Stomach (tissue), 9 donors: ENCODE measurements around the gene RPS15. TPM values are rescaled to one million over a fixed set of nuclear protein-coding genes. Genes with fewer than 3 reads are reported as not detected.

Experiments used
- DNase-seq, 2 donors: peaks; one replicate each; pipeline versions ENCODE4 v3.0.0 to v3.0.0-alpha.2; 2013 to 2019
- H3K27ac ChIP-seq, 5 donors: fragments of 200-600 bp in 4 of 5; sonication (generic) in 4 of 5; one replicate each; pipeline ENCODE4 v1.5.1; 2013 to 2019; ENCODE audit warnings: mild to moderate bottlenecking in 1 of 5, moderate library complexity in 1 of 5
- H3K27me3 ChIP-seq, 3 donors: fragments of 200-600 bp; sonication (generic); one replicate each; pipeline ENCODE4 v1.5.1; 2017 to 2019; ENCODE audit warnings: mixed run types in 1 of 3
- H3K36me3 ChIP-seq, 4 donors: fragments of 200-600 bp; sonication (generic); 1 replicate in 3 of 4; 2 replicates in 1 of 4; pipeline ENCODE4 v1.5.1; 2016 to 2019
- H3K4me1 ChIP-seq, 4 donors: fragments of 200-600 bp; sonication (generic); one replicate each; pipeline ENCODE4 v1.5.1; 2016 to 2019
- H3K4me3 ChIP-seq, 4 donors: fragments of 200-600 bp; sonication (generic) in 3 of 4; one replicate each; pipeline ENCODE4 v1.5.1; 2016 to 2019; ENCODE audit warnings: mild to moderate bottlenecking in 1 of 4
- H3K9me3 ChIP-seq, 4 donors: fragments of 200-600 bp; sonication (generic); one replicate each; pipeline ENCODE4 v1.5.1; 2016 to 2019
- EP300 ChIP-seq: sonication (generic); formaldehyde crosslinking; IDR thresholded peaks from one replicate; pipeline ENCODE4 v1.6.1; 2017; ENCODE audit warnings: antibody characterized with exemption
- POLR2A ChIP-seq, 4 donors: fragments of 450-650 bp; IDR thresholded peaks; one replicate each; pipeline ENCODE4 v1.6.1; 2016; ENCODE audit warnings: antibody characterized with exemption in 4 of 4, control low read depth in 2 of 4, mild to moderate bottlenecking in 1 of 4, moderate library complexity in 1 of 4
- POLR2AphosphoS5 ChIP-seq, 3 donors: sonication (generic); formaldehyde crosslinking; IDR thresholded peaks; one replicate each; pipeline ENCODE4 v1.6.1; 2016; ENCODE audit warnings: antibody characterized with exemption in 3 of 3
- WGBS, 5 donors: extraction: QIAGEN DNeasy Blood & Tissue Kit in 3 of 5; methylation state at CpG; one replicate each; pipeline versions ENCODE4 v1.1.5 to v1.1.7; 2013 to 2018; 5-methylcytosine and 5-hydroxymethylcytosine counted together
- intact Hi-C: fragments of 100-400 bp; cut with DNase I; formaldehyde crosslinking; loops from one replicate; pipeline ENCODE4 v1.15.1; 2023; ENCODE audit warnings: low total_unique reads
- polyA plus RNA-seq, 3 donors: library from polyadenylated mRNA; stranded (reverse); fragments of 200-250 nt; gene quantifications; one replicate each; pipeline ENCODE4 v1.2.3, GENCODE V29; 2013
- total RNA-seq, 5 donors: library from RNA; depleted of rRNA; stranded (reverse); fragments of >200 nt; gene quantifications; one replicate each; pipeline versions ENCODE4 v1.1.0 to v1.2.3, GENCODE V29; 2014 to 2016
- TF ChIP-seq, protein P1 (sequence below), 7 experiments: fragments of 450-650 bp in 4 of 7; fragments of 200-600 bp in 3 of 7; sonication (generic) in 3 of 7; IDR thresholded peaks; one replicate each; pipeline ENCODE4 v1.5.1; 2016 to 2019; ENCODE audit warnings: antibody characterized with exemption in 7 of 7, control low read depth in 2 of 7, mild to moderate bottlenecking in 1 of 7
- donor health status: healthy with polysubstance abuse.
- donor health status: Bipolar disorder and iron deficiency.
- donor health status: healthy.

The RPS15 gene
- total and polyA plus RNA-seq, 8 donors, result 428 to 4,539 (median 2,187) TPM

DNA sequence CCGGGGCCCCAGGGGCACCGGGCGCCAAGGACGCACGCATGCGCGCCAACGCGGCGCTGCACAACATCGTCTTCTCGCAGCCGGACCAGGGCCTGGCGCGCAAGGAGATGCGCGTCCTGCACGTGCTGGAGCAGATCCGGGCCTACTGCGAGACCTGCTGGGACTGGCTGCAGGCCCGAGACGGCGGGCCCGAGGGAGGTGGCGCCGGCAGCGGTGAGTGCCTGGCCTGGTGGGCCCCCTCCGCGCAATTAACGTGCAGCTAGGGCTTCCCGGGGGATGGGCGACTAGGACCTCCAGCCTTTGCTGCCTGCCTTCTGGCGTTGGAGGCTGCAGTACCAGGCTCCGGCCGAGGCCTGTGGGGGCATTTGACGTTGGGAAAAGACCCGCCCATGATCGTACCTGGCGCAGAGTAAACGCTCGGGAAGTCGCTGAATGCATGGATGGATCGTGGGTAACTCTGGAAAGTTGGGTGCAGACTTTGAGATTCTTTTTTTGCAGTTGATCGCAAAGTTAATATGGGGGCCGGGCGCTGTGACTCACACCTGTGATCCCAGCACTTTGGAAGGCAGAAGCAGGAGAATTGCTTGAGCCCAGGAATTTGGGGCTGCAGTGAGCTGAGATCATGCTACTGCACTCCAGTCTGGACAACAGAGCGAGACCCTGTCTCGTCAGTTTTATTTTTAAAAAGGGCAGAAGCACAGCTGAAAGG is 19.0 kb downstream of the RPS15 start:
- Histone ChIP-seq H3K4me3 (no peak overlapping the region), H3K36me3 (peaks cover 7 to 18% (median 15%) of the 10 kb centered on the region in 4 donors), H3K27ac (no peak overlapping the region), H3K9me3 (no peaks in the 10 kb centered on the region), H3K27me3 (peaks cover 26 to 89% (median 59%) of the 10 kb centered on the region in 3 donors), H3K4me1 (peaks cover 18 to 49% (median 43%) of the 10 kb centered on the region in 4 donors)
- TF ChIP-seq, protein P1, sequence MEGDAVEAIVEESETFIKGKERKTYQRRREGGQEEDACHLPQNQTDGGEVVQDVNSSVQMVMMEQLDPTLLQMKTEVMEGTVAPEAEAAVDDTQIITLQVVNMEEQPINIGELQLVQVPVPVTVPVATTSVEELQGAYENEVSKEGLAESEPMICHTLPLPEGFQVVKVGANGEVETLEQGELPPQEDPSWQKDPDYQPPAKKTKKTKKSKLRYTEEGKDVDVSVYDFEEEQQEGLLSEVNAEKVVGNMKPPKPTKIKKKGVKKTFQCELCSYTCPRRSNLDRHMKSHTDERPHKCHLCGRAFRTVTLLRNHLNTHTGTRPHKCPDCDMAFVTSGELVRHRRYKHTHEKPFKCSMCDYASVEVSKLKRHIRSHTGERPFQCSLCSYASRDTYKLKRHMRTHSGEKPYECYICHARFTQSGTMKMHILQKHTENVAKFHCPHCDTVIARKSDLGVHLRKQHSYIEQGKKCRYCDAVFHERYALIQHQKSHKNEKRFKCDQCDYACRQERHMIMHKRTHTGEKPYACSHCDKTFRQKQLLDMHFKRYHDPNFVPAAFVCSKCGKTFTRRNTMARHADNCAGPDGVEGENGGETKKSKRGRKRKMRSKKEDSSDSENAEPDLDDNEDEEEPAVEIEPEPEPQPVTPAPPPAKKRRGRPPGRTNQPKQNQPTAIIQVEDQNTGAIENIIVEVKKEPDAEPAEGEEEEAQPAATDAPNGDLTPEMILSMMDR (IDR thresholded peaks at IDR 0.05), result no peak
- TF ChIP-seq POLR2A (IDR thresholded peaks at IDR 0.05), result no peak
- TF ChIP-seq POLR2AphosphoS5 (IDR thresholded peaks at IDR 0.05), result no peak
- no peak for TF ChIP-seq EP300
- intact Hi-C loops, result no loop called here
- no peak for DNase-seq
- 11 to 39% (median 16%) methylated on average over 16 to 48 of the region's 48 CpGs for WGBS, 5 donors

DNA sequence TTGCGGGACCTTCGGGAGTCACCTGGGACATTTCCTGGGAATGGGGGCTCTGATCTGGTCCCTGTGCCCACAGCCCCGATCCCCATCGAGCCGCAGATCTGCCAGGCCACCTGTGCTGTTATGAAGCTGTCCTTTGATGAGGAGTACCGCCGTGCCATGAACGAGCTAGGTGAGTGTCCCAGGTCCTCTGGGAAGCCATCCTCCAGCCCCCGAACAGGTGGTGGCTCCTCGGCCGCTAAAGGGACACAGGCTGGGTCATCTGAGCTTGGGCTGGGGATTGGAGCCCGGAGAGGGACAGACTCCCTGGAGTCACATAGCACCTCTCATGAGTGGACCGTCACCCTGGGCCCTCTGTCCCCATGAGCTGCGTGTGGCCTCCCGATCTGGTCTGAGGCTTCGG is 19.7 kb downstream of the RPS15 start:
- H3K27ac ChIP-seq, result no peak overlapping the region
- no peak overlapping the region for H3K4me3 ChIP-seq
- H3K36me3 ChIP-seq, result peaks cover 7 to 18% (median 15%) of the 10 kb centered on the region in 4 donors
- H3K27me3 ChIP-seq, result peaks cover 18 to 82% (median 52%) of the 10 kb centered on the region in 3 donors
- intact Hi-C loops, result no loop called here
- TF ChIP-seq POLR2A (IDR thresholded peaks at IDR 0.05) (no peak), POLR2AphosphoS5 (IDR thresholded peaks at IDR 0.05) (no peak), EP300 (no peak)
- TF ChIP-seq, protein P1 (IDR thresholded peaks at IDR 0.05), result no peak
- H3K9me3 ChIP-seq, result no peaks in the 10 kb centered on the region
- DNase-seq, result no peak
- 75 to 100% (median 81%) methylated on average over 3 to 16 of the region's 16 CpGs for WGBS, 5 donors
- H3K4me1 ChIP-seq, result peaks cover 18 to 43% (median 42%) of the 10 kb centered on the region in 4 donors

DNA sequence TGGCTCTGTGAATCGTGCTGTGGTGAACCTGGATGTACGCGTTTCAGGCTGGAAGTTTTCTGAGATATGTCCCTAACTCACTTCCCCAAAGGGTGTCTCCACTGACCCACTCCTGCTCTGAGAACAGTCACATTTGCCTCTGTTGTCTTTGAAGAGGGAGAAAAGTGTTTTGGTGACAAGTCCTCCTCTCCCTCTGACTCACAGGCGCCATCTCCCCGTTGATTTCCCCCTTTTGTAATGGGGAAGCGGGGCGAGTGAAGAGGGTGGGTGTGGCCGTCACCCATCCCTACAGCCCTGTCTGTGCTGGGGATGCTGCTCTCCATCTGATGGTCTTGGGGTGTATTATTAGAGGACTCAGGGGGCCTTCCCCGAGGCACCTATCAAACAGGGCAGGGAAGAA is 21.3 kb downstream of the RPS15 start:
- Histone ChIP-seq H3K27ac (no peak overlapping the region), H3K27me3 (peaks cover 9 to 69% (median 39%) of the 10 kb centered on the region in 3 donors), H3K4me1 (peaks cover 6 to 31% (median 28%) of the 10 kb centered on the region in 4 donors), H3K9me3 (no peaks in the 10 kb centered on the region), H3K4me3 (no peak overlapping the region), H3K36me3 (peaks cover 7 to 18% (median 15%) of the 10 kb centered on the region in 4 donors)
- no peak for DNase-seq
- 73 to 87% (median 80%) methylated on average over 9 of the region's 9 CpGs for WGBS, 5 donors
- intact Hi-C loops, result no loop called here
- TF ChIP-seq POLR2A (IDR thresholded peaks at IDR 0.05) (no peak), POLR2AphosphoS5 (IDR thresholded peaks at IDR 0.05) (no peak), EP300 (no peak)
- TF ChIP-seq, protein P1 (IDR thresholded peaks at IDR 0.05), result no peak

DNA sequence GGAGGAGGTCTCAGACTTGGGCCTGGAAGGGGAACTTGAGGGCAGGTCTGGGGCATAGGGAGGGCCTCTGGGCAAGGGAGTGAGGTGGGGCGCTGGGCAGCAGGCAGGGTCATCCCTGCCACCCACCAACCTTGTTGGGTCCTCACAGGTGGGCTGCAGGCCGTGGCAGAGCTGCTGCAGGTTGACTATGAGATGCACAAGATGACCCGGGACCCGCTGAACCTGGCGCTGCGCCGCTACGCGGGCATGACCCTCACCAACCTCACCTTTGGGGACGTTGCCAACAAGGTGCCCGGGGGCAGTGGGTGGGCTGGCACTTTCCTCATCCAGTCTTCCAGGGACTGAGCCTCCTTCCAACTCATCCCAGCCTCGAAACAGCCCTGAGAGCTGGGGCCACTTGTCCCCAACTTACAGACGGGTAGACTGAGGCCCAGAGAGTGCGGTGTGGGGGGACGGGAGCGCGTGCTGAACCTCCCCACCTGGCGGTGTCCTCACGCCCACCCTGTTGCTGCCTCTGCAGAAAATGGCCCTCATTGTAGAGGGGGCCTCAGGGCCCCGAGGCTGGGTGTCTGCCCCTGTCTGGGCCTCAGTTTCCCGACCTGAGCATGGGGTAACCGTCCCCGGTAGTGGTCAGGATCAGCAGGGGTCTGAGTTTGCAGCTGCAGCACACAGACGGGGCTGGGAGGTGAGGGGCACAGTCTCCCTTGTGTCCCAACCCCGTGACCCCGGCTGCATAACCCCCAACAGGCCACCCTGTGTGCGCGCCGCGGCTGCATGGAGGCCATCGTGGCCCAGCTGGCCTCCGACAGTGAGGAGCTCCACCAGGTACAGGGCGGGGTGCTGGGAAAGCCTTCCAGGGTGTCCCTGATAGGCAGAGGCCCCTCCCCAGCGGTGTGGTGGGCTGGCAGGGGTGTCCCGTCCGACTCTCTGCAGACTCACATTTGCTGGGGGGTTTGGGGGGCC is 22.1 kb downstream of the RPS15 start:
- TF ChIP-seq, protein P1 (IDR thresholded peaks at IDR 0.05), result no peak
- no peak for TF ChIP-seq POLR2AphosphoS5 (IDR thresholded peaks at IDR 0.05)
- Histone ChIP-seq H3K9me3 (no peaks in the 10 kb centered on the region), H3K27me3 (peaks cover 9 to 69% (median 34%) of the 10 kb centered on the region in 3 donors), H3K36me3 (peaks cover 7 to 18% (median 15%) of the 10 kb centered on the region in 4 donors), H3K4me3 (no peak overlapping the region), H3K27ac (no peak overlapping the region), H3K4me1 (peaks cover 3 to 26% (median 24%) of the 10 kb centered on the region in 4 donors)
- WGBS, 5 donors, result 90 to 95% (median 91%) methylated on average over 26 to 36 of the region's 36 CpGs
- DNase-seq, result no peak
- intact Hi-C loops, result no loop called here
